CD4-positive, CD25-positive, alpha-beta regulatory T cell (primary cell): ENCODE measurements around the gene AUTS2. TPM values are rescaled to one million over a fixed set of nuclear protein-coding genes. Genes with fewer than 3 reads are reported as not detected.

Source experiments
- ATAC-seq, 2 donors: fragments of 150-1000 bp; cut with Tn5 transposase; one replicate each; pipeline ENCODE4 v1.10.0; 2021; ENCODE audit warnings: low read depth in 2 of 2, moderate number of reproducible peaks in 2 of 2, moderate library complexity in 1 of 2
- DNase-seq, 3 donors: peaks; one replicate each; pipeline versions ENCODE4 v3.0.0 to v3.0.0-alpha.2; 2012 to 2022; ENCODE audit warnings: mixed read lengths in 1 of 3
- H3K27ac ChIP-seq: one replicate; pipeline ENCODE4 v1.7.0; 2013; ENCODE audit warnings: mild to moderate bottlenecking, low read length; ENCODE audit not compliant: insufficient read depth, poor library complexity, severe bottlenecking
- H3K27me3 ChIP-seq: one replicate; pipeline ENCODE4 v1.7.0; 2013; ENCODE audit warnings: low read length; ENCODE audit not compliant: control insufficient read depth, insufficient read depth
- H3K36me3 ChIP-seq: one replicate; pipeline ENCODE4 v1.7.0; 2013; ENCODE audit warnings: mild to moderate bottlenecking, low read length, moderate library complexity; ENCODE audit not compliant: control insufficient read depth, insufficient read depth
- H3K4me1 ChIP-seq: 2 replicates; pipeline ENCODE4 v1.7.0; 2013; ENCODE audit warnings: mild to moderate bottlenecking, low read length; ENCODE audit not compliant: insufficient read depth, control insufficient read depth, poor library complexity, severe bottlenecking
- H3K4me3 ChIP-seq: one replicate; pipeline ENCODE4 v1.7.0; 2013; ENCODE audit warnings: low read depth, mild to moderate bottlenecking, low read length, moderate library complexity
- H3K9me3 ChIP-seq, 2 experiments: 1 replicate in 1 of 2; 2 replicates in 1 of 2; pipeline ENCODE4 v1.7.0; 2013; ENCODE audit warnings: low read length in 2 of 2, mild to moderate bottlenecking in 1 of 2, moderate library complexity in 1 of 2; ENCODE audit not compliant: control insufficient read depth in 2 of 2
- H3K27ac Mint-ChIP-seq, 3 donors: one replicate each; pipeline ENCODE4 v1.8.0; 2020 to 2022; ENCODE audit warnings: mild to moderate bottlenecking in 3 of 3, mixed read lengths in 3 of 3, moderate library complexity in 2 of 3
- H3K27me3 Mint-ChIP-seq: one replicate; pipeline ENCODE4 v1.8.0; 2022; ENCODE audit warnings: mild to moderate bottlenecking, mixed read lengths
- H3K36me3 Mint-ChIP-seq: one replicate; pipeline ENCODE4 v1.8.0; 2020; ENCODE audit warnings: mixed read lengths
- H3K4me1 Mint-ChIP-seq, 4 donors: one replicate each; pipeline ENCODE4 v1.8.0; 2020 to 2022; ENCODE audit warnings: mixed read lengths in 4 of 4, mild to moderate bottlenecking in 1 of 4
- H3K4me3 Mint-ChIP-seq, 4 donors: one replicate each; pipeline ENCODE4 v1.8.0; 2020 to 2022; ENCODE audit warnings: mild to moderate bottlenecking in 4 of 4, mixed read lengths in 4 of 4, moderate library complexity in 3 of 4
- H3K9me3 Mint-ChIP-seq, 7 donors: one replicate each; pipeline ENCODE4 v1.8.0; 2020 to 2022; ENCODE audit warnings: mixed read lengths in 7 of 7, mild to moderate bottlenecking in 3 of 7, moderate library complexity in 2 of 7
- polyA plus RNA-seq, 4 donors: library from polyadenylated mRNA; unstranded; fragments of 300-500 nt; fragmentation: Illumina TruSeq; gene quantifications; one replicate each; pipeline ENCODE4 v1.2.3, GENCODE V29; 2021
- total RNA-seq: library from RNA; stranded (reverse); gene quantifications from one replicate; pipeline ENCODE4 v1.2.3, GENCODE V29; 2022

Gene AUTS2
- total and polyA plus RNA-seq, 5 donors from 2014 or later, result 0.47 to 32.4 (median 0.74) TPM

DNA sequence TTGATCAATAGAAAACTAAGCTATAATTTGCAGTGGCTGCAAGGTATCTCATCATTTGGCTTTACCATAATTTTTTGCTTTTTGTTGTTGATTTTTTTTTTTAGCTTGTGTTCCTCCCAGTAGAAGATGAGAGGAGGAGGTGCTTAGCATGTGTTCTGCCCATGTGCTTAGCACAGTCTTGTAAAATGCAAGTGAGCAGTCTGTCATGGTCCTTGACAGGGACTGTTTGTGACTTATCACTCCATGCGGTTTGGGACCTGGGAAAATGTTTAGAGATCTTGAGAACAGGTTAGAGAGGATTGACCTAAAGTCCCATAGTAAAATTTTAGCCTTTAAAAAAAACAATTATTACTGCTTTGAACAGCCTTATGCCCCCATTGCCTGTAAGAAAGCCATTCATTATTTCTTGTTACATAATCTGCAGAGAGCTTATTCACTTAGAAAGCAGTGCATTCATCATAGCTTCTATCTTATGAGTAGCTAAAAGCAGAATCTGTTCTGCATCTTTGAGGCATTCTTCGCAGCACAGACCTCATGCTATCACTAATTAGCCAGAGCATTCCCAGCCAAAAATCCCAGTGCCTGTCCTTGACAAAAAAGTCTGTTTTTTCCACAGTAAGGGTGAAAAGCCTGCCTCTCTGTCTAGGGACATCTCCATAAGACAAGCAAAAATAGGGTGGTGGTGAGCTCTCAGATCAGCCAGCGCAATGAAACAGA is 784.9 kb downstream of the AUTS2 start:
- ATAC-seq (no peak), DNase-seq (no peak)
- H3K9me3 Mint-ChIP-seq, result peaks cover 0 to 5% (median 3%) of the 10 kb centered on the region in 7 donors
- H3K36me3 ChIP-seq, result no peaks in the 10 kb centered on the region
- H3K9me3 ChIP-seq, result peaks cover 0 to 3% of the 10 kb centered on the region in 2 experiments
- H3K4me3 ChIP-seq, result no peak overlapping the region
- H3K27ac ChIP-seq, result no peak overlapping the region
- H3K4me1 Mint-ChIP-seq, result no peaks in the 10 kb centered on the region
- H3K4me3 Mint-ChIP-seq, result no peak overlapping the region
- no peaks in the 10 kb centered on the region for H3K27me3 Mint-ChIP-seq
- no peaks in the 10 kb centered on the region for H3K4me1 ChIP-seq
- no peaks in the 10 kb centered on the region for H3K36me3 Mint-ChIP-seq
- no peaks in the 10 kb centered on the region for H3K27me3 ChIP-seq
- no peak overlapping the region for H3K27ac Mint-ChIP-seq

DNA sequence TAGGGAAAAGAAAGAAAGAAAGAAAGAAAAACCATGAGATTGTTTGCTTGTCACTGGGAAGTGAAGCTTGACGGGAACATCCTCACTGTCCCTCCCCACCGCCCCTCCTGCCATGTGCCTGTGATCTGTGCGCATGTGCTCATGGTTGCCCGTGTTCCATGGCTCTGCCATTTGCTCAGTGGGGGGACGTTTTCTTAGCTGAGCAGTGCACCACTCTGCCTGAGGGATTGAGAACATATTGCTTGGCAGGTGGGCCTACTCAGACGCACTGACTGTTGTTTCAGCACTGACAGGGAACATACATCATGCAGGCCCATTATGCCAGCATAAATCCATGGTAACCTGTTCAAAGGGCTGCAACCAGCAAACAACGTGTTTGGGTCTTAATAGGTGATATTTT is 785.7 kb downstream of the AUTS2 start:
- Histone ChIP-seq H3K27me3 (no peaks in the 10 kb centered on the region), H3K36me3 (no peaks in the 10 kb centered on the region), H3K4me1 (no peaks in the 10 kb centered on the region), H3K9me3 (peaks cover 0 to 3% of the 10 kb centered on the region in 2 experiments), H3K27ac (no peak overlapping the region), H3K4me3 (no peak overlapping the region)
- H3K4me1 Mint-ChIP-seq, result no peaks in the 10 kb centered on the region
- H3K27ac Mint-ChIP-seq, result no peak overlapping the region
- H3K4me3 Mint-ChIP-seq, result no peak overlapping the region
- no peaks in the 10 kb centered on the region for H3K36me3 Mint-ChIP-seq
- ATAC-seq (no peak), DNase-seq (no peak)
- no peaks in the 10 kb centered on the region for H3K27me3 Mint-ChIP-seq
- H3K9me3 Mint-ChIP-seq, result peaks cover 0 to 5% (median 2%) of the 10 kb centered on the region in 7 donors

DNA sequence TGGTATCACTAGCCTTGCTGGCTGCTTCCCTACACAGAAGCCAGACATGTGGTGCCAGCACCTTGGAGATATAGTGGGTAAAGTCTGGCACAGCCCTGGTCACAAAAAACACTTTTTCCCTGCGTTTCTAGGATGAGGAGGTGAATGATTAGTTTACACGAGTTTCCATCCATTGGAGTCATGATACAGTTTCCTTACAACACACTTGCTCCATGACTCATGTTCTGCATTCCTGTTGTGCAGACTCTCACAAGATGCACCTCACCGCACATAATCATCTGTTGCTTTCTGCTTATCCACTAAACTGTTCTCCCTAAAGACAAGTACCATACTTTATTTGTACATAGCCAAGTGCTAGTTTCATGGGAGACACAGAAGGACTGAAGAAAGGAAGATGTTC is 786.6 kb downstream of the AUTS2 start:
- Histone ChIP-seq H3K4me3 (no peak overlapping the region), H3K9me3 (peaks cover 0 to 3% of the 10 kb centered on the region in 2 experiments), H3K4me1 (no peaks in the 10 kb centered on the region), H3K27me3 (no peaks in the 10 kb centered on the region), H3K27ac (no peak overlapping the region), H3K36me3 (no peaks in the 10 kb centered on the region)
- no peak for DNase-seq
- no peak overlapping the region for H3K4me3 Mint-ChIP-seq
- H3K27ac Mint-ChIP-seq, result no peak overlapping the region
- no peaks in the 10 kb centered on the region for H3K27me3 Mint-ChIP-seq
- no peak for ATAC-seq
- no peaks in the 10 kb centered on the region for H3K36me3 Mint-ChIP-seq
- no peaks in the 10 kb centered on the region for H3K4me1 Mint-ChIP-seq
- peaks cover 0 to 5% (median 0%) of the 10 kb centered on the region in 7 donors for H3K9me3 Mint-ChIP-seq

DNA sequence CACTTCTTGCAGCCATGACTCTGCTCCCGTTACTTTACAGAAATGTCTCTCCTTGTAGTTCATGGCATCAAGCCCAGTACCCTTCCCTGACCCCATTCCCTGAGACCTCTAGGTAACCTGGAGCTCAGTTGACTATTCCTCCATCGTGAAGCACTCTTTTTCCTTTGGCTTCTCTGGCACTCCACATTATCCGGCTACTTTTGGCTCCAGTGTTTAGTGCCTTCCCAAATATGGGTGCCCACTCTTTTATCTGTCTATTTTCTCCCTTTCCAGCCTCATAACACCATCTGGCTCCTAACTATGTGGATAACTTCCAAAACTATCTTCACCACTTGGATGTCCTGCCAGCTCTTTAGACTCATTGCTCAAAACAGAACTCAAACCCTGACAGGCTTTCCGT is 788.9 kb downstream of the AUTS2 start:
- H3K9me3 Mint-ChIP-seq, result peaks cover 0 to 4% (median 1%) of the 10 kb centered on the region in 7 donors
- Histone ChIP-seq H3K4me3 (no peak overlapping the region), H3K27ac (no peak overlapping the region), H3K27me3 (no peaks in the 10 kb centered on the region), H3K9me3 (peaks cover 0 to under 1% of the 10 kb centered on the region in 2 experiments), H3K36me3 (no peaks in the 10 kb centered on the region), H3K4me1 (no peaks in the 10 kb centered on the region)
- DNase-seq, result no peak
- H3K4me1 Mint-ChIP-seq, result no peaks in the 10 kb centered on the region
- no peaks in the 10 kb centered on the region for H3K36me3 Mint-ChIP-seq
- H3K4me3 Mint-ChIP-seq, result no peak overlapping the region
- H3K27me3 Mint-ChIP-seq, result no peaks in the 10 kb centered on the region
- H3K27ac Mint-ChIP-seq, result no peak overlapping the region
- ATAC-seq, result no peak

GRCh38 chr7:70389531-70390151 is 791.4 kb downstream of the AUTS2 start:
- ATAC-seq (no peak), DNase-seq (no peak)
- no peaks in the 10 kb centered on the region for H3K27me3 ChIP-seq
- H3K27ac ChIP-seq, result no peak overlapping the region
- no peak overlapping the region for H3K27ac Mint-ChIP-seq
- no peaks in the 10 kb centered on the region for H3K27me3 Mint-ChIP-seq
- H3K9me3 ChIP-seq, result no peaks in the 10 kb centered on the region
- H3K4me3 Mint-ChIP-seq, result no peak overlapping the region
- peaks cover 0 to 4% (median 0%) of the 10 kb centered on the region in 7 donors for H3K9me3 Mint-ChIP-seq
- H3K4me3 ChIP-seq, result no peak overlapping the region
- no peaks in the 10 kb centered on the region for H3K4me1 Mint-ChIP-seq
- no peaks in the 10 kb centered on the region for H3K4me1 ChIP-seq
- no peaks in the 10 kb centered on the region for H3K36me3 Mint-ChIP-seq
- H3K36me3 ChIP-seq, result no peaks in the 10 kb centered on the region

GRCh38 chr7:70390251-70390650 is 792.0 kb downstream of the AUTS2 start:
- no peak overlapping the region for H3K4me3 ChIP-seq
- no peaks in the 10 kb centered on the region for H3K27me3 Mint-ChIP-seq
- H3K9me3 ChIP-seq, result no peaks in the 10 kb centered on the region
- no peak overlapping the region for H3K4me3 Mint-ChIP-seq
- DNase-seq (no peak), ATAC-seq (no peak)
- H3K36me3 ChIP-seq, result no peaks in the 10 kb centered on the region
- no peaks in the 10 kb centered on the region for H3K4me1 ChIP-seq
- no peaks in the 10 kb centered on the region for H3K36me3 Mint-ChIP-seq
- H3K27ac ChIP-seq, result no peak overlapping the region
- no peak overlapping the region for H3K27ac Mint-ChIP-seq
- H3K9me3 Mint-ChIP-seq, result peaks cover 0 to 4% (median 0%) of the 10 kb centered on the region in 7 donors
- H3K4me1 Mint-ChIP-seq, result no peaks in the 10 kb centered on the region
- H3K27me3 ChIP-seq, result no peaks in the 10 kb centered on the region

DNA sequence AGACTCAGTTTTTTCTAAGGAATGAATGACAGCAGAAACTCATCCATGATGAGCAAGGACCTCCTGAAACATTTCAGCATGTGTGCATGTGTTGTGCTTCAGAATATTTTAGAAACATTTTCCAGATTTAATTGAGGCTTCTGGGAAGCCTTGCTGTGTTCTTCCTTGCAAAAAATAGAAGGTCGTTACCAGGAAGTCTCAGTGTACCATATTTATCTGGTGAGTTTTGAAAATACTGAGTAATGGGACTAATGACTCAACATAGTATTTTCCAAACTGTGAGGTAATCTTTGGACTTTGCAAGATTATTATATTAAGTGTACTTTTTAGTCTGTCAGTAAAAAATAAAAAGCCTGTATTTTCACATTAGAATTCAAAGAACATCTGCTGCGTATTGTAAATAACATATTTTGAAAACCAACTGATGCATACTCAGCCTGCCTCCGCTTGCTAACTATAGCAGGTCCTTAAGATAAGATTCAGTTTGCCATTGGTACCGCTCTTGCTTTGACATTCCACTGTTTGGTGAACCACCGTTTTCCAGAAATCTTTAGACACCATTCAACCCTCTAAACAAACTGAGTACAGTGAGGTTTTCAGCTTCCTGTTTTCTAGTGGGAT is 794.1 kb downstream of the AUTS2 start:
- Histone ChIP-seq H3K4me3 (no peak overlapping the region), H3K36me3 (no peaks in the 10 kb centered on the region), H3K27ac (no peak overlapping the region), H3K27me3 (no peaks in the 10 kb centered on the region), H3K9me3 (no peaks in the 10 kb centered on the region), H3K4me1 (no peaks in the 10 kb centered on the region)
- Mint-ChIP-seq H3K9me3 (peaks cover 0 to 4% (median 2%) of the 10 kb centered on the region in 7 donors), H3K4me3 (no peak overlapping the region), H3K27ac (no peak overlapping the region), H3K27me3 (no peaks in the 10 kb centered on the region), H3K4me1 (no peaks in the 10 kb centered on the region), H3K36me3 (no peaks in the 10 kb centered on the region)
- no peak for ATAC-seq
- DNase-seq, result no peak
